Activated CD8-positive, alpha-beta memory T cell treated with anti-CD3 and anti-CD28 coated beads, Interleukin-2, amount 50 U/mL, for 48 hours (primary cell): ENCODE data around the gene ATOH8.
"Not testable (repeated sequence)": the region's sequence is repeated elsewhere in the genome, so short reads cannot be mapped to it uniquely, and the experiment has no call there.

ENCODE experiments used
- DNase-seq: peaks from one replicate; pipeline ENCODE4 v3.0.0-alpha.2; 2020

ATOH8 gene

GRCh38 chr2:85810371-85811179 lies 56.8 kb downstream of the ATOH8 start:
- no peak for DNase-seq

DNA sequence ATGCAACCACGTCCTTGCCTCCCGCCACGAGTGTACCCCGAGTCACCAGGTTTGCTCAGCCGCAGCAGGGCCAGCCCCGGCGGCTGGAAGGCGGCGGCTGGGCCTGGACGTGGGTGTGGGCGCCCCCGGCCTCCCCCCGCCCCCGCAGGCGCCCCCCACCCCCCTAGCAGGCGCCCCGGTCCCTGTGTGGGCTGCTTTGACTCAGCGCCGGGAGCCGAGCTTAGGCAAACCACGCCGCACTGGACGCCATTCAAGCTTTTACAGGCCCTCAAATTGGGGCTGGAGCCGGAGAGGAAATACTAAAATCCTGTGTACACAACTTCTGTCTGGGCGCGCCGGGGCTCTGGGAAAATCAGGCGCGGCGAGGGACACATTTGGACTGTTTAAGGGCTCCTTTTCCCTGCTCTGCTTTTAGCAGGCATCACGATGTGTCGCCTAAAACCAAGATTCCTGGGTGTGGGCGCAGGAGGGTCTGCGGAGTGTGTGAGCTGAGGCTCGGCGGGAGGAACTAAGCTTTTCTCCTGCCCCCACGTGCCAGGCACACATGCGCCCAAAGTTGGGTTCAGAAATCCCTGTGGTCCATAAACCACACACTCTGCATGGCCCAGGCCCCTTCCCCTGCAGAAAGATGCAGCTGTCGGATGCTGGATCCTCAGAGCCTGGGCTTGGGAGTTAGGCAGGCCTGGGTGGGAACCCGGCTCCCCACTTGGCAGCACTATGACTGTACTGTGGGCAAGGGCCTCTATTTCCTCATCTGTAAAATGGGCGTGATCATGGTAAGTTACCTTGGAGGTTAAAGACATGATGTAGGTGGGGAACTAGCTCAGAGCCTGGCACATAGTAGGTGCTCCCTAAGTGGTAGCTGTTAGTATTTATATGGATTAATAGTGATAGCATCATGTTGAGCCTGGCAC lies 57.6 kb downstream of the ATOH8 start:
- DNase-seq = no peak

GRCh38 chr2:85812094-85812735 lies 58.4 kb downstream of the ATOH8 start:
- no peak for DNase-seq

DNA sequence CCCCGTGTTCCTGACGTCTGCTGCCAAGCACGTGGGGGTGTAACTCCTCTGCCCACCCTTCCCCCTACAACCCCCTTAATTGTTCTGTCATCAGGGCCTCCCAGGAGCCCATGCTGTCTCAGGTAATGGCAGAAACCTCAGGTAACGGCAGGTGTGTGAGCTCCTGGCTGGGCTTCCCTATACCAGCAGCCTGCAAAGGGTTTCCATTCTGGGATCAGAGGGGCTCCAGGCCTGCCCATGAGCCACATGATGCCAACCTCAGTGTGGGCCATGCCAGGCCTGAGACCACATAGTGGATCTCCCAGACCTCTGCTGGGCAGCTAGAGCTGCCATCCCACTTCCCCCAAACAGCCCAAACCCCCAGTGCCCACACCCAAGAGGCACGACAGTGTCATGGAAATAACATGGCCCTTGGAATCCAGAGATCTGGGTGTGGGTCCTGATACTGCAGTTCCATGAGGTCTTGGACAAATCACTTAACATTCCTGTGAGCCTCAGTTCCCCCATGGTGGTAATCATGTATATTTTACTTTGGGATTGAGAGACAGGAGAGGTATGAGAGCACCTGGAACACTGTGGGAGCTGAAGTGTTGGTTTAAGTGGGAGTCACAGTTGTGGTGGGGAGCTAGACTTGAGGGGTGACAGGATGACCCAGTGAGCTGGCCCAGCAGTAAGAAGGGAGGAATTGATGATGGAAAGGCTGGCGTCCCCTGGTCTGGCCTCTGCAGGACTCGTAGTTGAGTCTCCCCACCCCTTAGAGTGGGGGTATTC lies 59.6 kb downstream of the ATOH8 start:
- DNase-seq = no peak

- DNase-seq = peak; percentile 96
These were observed 60.4 kb downstream of the ATOH8 start for GRCh38 chr2:85813982-85814801.

DNA sequence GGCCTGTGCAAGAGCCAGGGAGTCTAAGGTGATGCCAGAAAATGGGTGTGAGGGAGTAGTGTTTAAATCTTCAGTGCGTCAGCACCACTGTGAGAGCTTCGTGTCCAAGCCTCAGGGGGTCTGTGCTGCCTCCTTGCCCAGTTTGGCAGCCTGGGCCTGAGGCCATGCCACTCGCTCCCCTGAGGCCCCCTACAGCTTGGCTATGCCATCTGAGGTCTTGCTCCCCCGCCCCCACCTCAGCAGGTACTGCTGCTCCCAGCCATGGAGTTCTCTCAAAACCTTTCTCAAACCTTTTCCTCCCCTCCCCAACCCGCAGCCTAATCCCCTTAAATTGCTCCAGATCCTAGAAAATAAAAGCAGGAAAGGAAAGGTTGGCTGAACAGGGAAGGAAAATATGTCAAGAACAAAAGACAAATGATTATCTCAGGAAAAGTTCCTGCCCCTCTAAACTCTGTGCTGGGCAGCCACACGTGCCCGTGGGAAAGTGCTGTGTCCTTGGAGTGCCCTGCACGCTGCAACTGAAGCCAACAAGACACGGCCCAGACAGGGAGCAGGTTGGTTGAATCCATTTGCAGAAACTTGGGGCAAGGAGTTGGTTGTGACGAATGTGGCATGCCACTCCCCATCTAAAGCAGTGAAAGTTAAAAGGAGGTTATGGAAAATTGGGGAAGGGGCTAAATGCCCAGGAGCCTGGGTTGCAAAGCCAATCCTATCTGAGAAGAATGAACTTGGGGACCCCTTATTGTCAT lies 61.2 kb downstream of the ATOH8 start:
- no peak for DNase-seq

DNA sequence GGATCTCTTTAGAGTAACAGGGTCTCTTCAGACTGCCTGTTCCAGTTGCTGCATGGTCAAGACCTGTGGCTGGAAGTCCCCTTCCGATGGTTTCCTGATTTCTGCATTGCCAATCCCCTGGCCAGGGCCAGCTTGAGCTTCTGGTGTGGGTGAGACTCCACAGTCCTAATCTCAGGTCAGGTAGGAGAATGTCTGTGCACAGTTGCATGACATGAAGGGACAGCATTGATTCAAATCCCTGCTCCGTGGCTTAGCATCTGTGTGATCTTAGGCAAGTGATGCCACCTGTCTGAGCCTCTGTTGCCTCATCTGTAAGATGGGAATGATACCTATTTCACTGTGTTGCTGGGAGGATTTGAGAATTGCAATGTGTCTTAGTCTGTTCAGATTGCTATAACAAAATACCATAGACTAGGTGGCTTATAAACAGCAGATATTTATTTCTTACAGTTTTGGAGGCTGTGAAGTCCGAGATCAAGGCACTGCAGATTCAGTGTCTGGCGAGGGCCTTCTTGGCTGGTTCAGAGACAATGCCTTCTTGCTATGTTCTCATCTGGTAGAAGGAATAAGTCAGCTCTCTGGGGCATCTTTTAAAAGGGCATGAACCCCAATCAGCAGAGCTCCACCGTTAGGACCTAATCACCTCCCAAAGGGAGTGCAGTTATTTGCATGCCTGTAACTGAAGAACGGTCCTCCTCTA lies 66.2 kb downstream of the ATOH8 start:
- DNase-seq = no peak

DNA sequence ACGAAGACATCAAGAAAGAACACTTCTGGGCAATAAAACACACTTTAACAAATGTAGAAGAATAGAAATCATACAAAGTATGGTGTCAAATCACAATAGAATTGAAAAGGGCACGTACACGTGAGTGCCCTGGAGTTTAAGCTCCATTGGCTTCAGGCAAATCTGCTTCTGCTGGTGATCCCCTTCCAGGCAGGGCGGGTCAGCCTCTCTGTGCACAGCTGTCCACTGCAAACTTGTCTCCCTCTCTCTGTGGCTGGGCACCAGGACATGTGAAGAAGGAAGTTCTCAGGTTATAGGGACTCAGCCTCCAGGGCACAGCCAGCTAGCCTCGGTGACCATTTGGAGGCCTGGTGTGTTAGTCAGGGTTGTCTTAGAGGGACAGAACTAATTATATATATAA lies 69.0 kb downstream of the ATOH8 start:
- no peak for DNase-seq

DNA sequence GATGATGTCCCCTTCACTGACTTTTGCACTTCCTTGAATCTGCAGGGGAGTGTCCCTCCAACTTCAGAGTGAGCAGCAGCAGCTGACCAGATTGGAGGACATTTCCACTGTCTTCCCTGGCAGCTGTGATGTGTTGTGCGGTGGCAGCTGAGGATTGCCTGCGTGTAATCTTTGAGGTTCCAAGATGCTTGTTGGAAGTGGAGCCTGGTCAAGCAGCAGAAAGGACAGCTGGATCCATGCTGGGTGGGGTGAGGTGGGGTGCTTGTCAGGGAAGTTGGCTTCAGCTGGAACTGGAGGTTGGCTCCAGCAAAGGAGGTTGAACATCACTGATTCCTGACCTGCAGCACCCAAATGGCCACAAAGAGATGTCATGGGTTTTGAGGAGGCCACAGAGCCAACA lies 70.2 kb downstream of the ATOH8 start:
- DNase-seq = no peak

GRCh38 chr2:85826990-85827878 lies 73.4 kb downstream of the ATOH8 start:
- peak; percentile 89 for DNase-seq

DNA sequence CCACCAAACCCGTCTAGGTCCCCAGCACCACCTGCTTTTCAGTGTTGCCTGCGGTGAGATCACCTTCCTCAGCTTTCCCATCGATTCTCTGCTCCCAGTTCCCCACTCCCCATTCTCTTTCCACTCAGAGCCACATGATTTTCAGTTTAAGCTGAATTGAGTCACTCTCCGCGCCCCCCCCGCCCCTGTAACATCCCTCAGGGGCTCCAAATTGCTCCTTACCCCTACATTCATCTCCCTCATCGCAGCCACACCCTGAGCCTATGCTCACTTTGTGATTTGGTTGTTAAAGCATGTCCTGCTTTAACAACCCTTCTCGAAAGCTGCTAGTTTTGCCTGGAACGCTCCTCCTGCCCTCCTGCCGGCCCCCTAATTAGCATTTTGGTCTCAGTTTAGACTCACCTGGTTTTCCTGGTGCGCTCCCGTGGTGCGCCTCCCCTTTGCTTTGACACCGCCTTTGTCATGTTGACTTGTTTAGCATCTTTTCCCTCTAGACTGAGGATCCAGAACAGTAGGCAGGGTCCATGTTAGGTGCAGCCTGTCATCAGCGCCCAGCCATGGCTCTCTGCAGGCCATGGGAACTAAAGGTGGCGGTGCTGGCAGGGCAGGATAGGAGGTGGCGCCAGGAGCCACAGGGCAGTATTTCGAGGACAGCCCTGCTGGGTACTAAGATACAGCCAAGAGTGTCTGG lies 74.2 kb downstream of the ATOH8 start:
- no peak for DNase-seq

- no peak for DNase-seq
These were observed 74.9 kb downstream of the ATOH8 start for GRCh38 chr2:85828725-85829124.

- DNase-seq = not testable (repeated sequence)
These were observed 75.6 kb downstream of the ATOH8 start for GRCh38 chr2:85829394-85829793.

DNA sequence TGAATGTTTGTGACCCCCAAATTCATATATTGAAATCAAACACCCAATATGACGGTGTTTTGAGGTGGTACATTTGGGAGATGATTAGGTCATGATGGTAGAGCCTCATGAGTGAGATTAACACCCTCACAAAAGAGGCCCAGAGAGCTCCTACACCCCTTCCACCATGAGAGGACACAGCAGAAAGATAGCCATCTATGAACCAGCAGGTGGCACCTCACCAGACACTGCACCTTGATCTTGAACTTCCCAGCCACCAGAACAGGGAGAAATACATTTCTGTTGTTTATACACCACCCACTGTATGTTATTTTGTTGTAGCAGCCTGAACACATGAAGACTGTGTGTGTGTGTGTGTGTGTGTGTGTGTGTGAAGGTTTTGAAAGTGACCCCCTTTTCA lies 76.9 kb downstream of the ATOH8 start:
- DNase-seq = no peak

- DNase-seq = no peak
These were observed 77.9 kb downstream of the ATOH8 start for GRCh38 chr2:85831735-85832134.

- DNase-seq = no peak
These were observed 80.7 kb downstream of the ATOH8 start for GRCh38 chr2:85834466-85834865.
